ENCODE data around the gene PLA2G15. TPM values are rescaled to one million over a fixed set of nuclear protein-coding genes. Genes with fewer than 3 reads are reported as not detected.
A peak's percentile ranks its signal among the peaks of the same experiment; 100 is the strongest.

The PLA2G15 gene
- total and polyA plus RNA-seq, 2 of the 13 experiments (the other 11 are each of a cell fraction or from before 2014, with no cell fraction given): 14.4 to 23.7 TPM

DNA sequence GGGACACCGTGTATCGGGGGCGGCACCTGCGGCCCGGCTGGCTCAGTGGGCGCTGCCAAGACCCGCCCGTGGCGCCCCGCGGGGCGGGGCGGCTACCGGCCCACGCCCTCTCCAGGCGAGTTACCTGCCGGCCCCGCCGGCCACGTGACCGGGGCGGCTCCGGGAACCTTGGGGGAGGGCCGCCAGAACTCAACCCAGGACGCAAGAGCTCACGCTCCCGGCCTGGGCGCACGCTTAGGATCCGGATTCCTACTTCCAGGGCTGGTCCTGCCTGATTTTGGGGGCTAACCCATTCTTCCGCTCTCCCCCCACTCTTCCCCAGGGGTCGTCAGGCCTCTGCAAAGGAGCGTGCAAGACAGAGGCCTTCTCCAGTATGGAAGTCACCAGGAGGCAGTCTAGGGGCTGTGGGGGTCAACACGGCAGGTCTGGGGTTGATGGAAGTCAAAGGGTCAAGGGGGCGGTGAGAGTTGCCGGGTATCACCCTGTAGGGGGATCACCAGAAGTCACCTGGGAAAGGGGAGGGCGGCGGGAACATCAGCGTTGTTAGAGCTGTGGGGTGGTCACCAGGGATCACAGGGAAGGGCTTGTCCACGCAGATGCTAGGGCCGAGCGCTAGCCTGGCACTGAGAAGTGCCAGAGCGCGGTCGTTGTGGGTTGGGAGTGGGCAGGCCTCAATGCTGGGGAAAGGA is 8.9 kb upstream of the PLA2G15 start (continued):
- TF ChIP-seq, protein P1, sequence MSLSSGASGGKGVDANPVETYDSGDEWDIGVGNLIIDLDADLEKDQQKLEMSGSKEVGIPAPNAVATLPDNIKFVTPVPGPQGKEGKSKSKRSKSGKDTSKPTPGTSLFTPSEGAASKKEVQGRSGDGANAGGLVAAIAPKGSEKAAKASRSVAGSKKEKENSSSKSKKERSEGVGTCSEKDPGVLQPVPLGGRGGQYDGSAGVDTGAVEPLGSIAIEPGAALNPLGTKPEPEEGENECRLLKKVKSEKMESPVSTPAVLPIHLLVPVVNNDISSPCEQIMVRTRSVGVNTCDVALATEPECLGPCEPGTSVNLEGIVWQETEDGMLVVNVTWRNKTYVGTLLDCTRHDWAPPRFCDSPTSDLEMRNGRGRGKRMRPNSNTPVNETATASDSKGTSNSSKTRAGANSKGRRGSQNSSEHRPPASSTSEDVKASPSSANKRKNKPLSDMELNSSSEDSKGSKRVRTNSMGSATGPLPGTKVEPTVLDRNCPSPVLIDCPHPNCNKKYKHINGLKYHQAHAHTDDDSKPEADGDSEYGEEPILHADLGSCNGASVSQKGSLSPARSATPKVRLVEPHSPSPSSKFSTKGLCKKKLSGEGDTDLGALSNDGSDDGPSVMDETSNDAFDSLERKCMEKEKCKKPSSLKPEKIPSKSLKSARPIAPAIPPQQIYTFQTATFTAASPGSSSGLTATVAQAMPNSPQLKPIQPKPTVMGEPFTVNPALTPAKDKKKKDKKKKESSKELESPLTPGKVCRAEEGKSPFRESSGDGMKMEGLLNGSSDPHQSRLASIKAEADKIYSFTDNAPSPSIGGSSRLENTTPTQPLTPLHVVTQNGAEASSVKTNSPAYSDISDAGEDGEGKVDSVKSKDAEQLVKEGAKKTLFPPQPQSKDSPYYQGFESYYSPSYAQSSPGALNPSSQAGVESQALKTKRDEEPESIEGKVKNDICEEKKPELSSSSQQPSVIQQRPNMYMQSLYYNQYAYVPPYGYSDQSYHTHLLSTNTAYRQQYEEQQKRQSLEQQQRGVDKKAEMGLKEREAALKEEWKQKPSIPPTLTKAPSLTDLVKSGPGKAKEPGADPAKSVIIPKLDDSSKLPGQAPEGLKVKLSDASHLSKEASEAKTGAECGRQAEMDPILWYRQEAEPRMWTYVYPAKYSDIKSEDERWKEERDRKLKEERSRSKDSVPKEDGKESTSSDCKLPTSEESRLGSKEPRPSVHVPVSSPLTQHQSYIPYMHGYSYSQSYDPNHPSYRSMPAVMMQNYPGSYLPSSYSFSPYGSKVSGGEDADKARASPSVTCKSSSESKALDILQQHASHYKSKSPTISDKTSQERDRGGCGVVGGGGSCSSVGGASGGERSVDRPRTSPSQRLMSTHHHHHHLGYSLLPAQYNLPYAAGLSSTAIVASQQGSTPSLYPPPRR (CRISPR knock-in tag; IDR thresholded peaks at IDR 0.05; ENCODE audit: borderline replicate concordance): peak; percentile 75
- TF ChIP-seq ELF1 (CRISPR knock-in tag; IDR thresholded peaks at IDR 0.05) (no peak; the same call in 1 of the 2 replicates), REL (CRISPR knock-in tag; conservative IDR thresholded peaks at IDR 0.05) (no peak), ZBTB21 (CRISPR knock-in tag; IDR thresholded peaks at IDR 0.05) (no peak), TGIF2 (CRISPR knock-in tag; IDR thresholded peaks at IDR 0.05) (peak; percentile 46; the same call in 1 of the 2 replicates), SALL1 (CRISPR knock-in tag; IDR thresholded peaks at IDR 0.05) (0 out of 2 replicates have a peak, but pooled peaks have one; percentile 42), MED1 (CRISPR knock-in tag; IDR thresholded peaks at IDR 0.05) (no peak; the same call in none of the 2 replicates), ZNF33B (CRISPR knock-in tag; IDR thresholded peaks at IDR 0.05) (no peak), POLR2A (IDR thresholded peaks at IDR 0.05; ENCODE audit: insufficient read depth in 1 of 2, low read depth in 2 of 2, low read length in 2 of 2) (peak in 1 of 2 experiments; percentile 70; a peak in 2 of 4 replicates), HNRNPL (IDR thresholded peaks at IDR 0.05; ENCODE audit: low read depth, low read length) (0 out of 2 replicates have a peak, but pooled peaks have one; percentile 47)
- TF ChIP-seq, protein P2, sequence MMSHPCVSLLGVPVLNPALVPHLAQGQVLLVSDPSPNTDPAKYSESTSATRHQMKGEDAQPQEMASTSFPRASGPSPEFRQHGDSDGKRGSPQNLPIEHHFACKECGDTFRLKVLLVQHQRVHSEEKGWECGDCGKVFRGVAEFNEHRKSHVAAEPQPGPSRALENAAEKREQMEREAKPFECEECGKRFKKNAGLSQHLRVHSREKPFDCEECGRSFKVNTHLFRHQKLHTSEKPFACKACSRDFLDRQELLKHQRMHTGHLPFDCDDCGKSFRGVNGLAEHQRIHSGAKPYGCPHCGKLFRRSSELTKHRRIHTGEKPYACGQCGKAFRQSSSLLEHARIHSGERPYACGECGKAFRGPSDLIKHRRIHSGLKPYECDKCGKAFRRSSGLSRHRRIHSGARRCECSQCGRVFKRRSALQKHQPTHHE (CRISPR knock-in tag; IDR thresholded peaks at IDR 0.05; ENCODE audit: borderline replicate concordance): 0 out of 2 replicates have a peak, but pooled peaks have one; percentile 64
- TF ChIP-seq, protein P3, sequence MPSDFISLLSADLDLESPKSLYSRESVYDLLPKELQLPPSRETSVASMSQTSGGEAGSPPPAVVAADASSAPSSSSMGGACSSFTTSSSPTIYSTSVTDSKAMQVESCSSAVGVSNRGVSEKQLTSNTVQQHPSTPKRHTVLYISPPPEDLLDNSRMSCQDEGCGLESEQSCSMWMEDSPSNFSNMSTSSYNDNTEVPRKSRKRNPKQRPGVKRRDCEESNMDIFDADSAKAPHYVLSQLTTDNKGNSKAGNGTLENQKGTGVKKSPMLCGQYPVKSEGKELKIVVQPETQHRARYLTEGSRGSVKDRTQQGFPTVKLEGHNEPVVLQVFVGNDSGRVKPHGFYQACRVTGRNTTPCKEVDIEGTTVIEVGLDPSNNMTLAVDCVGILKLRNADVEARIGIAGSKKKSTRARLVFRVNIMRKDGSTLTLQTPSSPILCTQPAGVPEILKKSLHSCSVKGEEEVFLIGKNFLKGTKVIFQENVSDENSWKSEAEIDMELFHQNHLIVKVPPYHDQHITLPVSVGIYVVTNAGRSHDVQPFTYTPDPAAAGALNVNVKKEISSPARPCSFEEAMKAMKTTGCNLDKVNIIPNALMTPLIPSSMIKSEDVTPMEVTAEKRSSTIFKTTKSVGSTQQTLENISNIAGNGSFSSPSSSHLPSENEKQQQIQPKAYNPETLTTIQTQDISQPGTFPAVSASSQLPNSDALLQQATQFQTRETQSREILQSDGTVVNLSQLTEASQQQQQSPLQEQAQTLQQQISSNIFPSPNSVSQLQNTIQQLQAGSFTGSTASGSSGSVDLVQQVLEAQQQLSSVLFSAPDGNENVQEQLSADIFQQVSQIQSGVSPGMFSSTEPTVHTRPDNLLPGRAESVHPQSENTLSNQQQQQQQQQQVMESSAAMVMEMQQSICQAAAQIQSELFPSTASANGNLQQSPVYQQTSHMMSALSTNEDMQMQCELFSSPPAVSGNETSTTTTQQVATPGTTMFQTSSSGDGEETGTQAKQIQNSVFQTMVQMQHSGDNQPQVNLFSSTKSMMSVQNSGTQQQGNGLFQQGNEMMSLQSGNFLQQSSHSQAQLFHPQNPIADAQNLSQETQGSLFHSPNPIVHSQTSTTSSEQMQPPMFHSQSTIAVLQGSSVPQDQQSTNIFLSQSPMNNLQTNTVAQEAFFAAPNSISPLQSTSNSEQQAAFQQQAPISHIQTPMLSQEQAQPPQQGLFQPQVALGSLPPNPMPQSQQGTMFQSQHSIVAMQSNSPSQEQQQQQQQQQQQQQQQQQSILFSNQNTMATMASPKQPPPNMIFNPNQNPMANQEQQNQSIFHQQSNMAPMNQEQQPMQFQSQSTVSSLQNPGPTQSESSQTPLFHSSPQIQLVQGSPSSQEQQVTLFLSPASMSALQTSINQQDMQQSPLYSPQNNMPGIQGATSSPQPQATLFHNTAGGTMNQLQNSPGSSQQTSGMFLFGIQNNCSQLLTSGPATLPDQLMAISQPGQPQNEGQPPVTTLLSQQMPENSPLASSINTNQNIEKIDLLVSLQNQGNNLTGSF (CRISPR knock-in tag; IDR thresholded peaks at IDR 0.05): peak; percentile 37; the same call in 1 of the 2 replicates

Measured in HepG2 (cell line).